ENCODE results near the gene TNS3. TPM values are rescaled to one million over a fixed set of nuclear protein-coding genes. Genes with fewer than 3 reads are reported as not detected.
A peak's percentile ranks its signal among the peaks of the same experiment; 100 is the strongest.

TNS3 gene
- total and polyA plus RNA-seq, 2 of the 13 experiments (the other 11 are each of a cell fraction or from before 2014, with no cell fraction given), result 52.9 to 55.7 TPM

- TF ChIP-seq HNF1B (CRISPR knock-in tag; IDR thresholded peaks at IDR 0.05), result peak; percentile 34; the same call in 1 of the 2 replicates
- no peak for TF ChIP-seq SMARCE1 (IDR thresholded peaks at IDR 0.05; ENCODE audit: borderline replicate concordance)
- no peak for TF ChIP-seq ATF2 (CRISPR knock-in tag; IDR thresholded peaks at IDR 0.05)
- TF ChIP-seq ZNF609 (CRISPR knock-in tag; IDR thresholded peaks at IDR 0.05; ENCODE audit: borderline replicate concordance), result 0 out of 2 replicates have a peak, but pooled peaks have one; percentile 19
- no peak for TF ChIP-seq ZNF256 (CRISPR knock-in tag; conservative IDR thresholded peaks at IDR 0.05)
- TF ChIP-seq MYC (CRISPR knock-in tag; IDR thresholded peaks at IDR 0.05; ENCODE audit: borderline replicate concordance), result peak; percentile 40; the same call in 1 of the 2 replicates
- TF ChIP-seq ZNF280D (CRISPR knock-in tag; IDR thresholded peaks at IDR 0.05), result no peak
- 0 out of 2 replicates have a peak, but pooled peaks have one; percentile 16 for TF ChIP-seq PATZ1 (CRISPR knock-in tag; IDR thresholded peaks at IDR 0.05)
- 0 out of 2 replicates have a peak, but pooled peaks have one; percentile 36 for TF ChIP-seq CSRNP1 (CRISPR knock-in tag; IDR thresholded peaks at IDR 0.05)
- TF ChIP-seq KMT2A (CRISPR knock-in tag; IDR thresholded peaks at IDR 0.05), result no peak
These were observed 8.8 kb downstream of the TNS3 start (continued) for GRCh38 chr7:47572939-47573757.

Measured in HepG2 (cell line).